NCI-H2029 treated with DMSO at 0.1 percent for 48 hours (cell line): ENCODE results near the gene COMMD1.
"Not testable (repeated sequence)": the region's sequence is repeated elsewhere in the genome, so short reads cannot be mapped to it uniquely, and the experiment has no call there.

ENCODE experiments used
- DNase-seq: peaks from one replicate; lab custom pipeline; 2025; lab: John Stamatoyannopoulos, UW

Gene COMMD1

GRCh38 chr2:62030902-62031301 is 125.4 kb downstream of the COMMD1 start:
- DNase-seq, result no peak

GRCh38 chr2:62032096-62032495 is 126.6 kb downstream of the COMMD1 start:
- no peak for DNase-seq

- no peak for DNase-seq
These were observed 129.2 kb downstream of the COMMD1 start for GRCh38 chr2:62034715-62035114.

GRCh38 chr2:62036229-62036628 is 130.8 kb downstream of the COMMD1 start:
- no peak for DNase-seq

- no peak for DNase-seq
These were observed 131.3 kb downstream of the COMMD1 start for GRCh38 chr2:62036761-62037250.

GRCh38 chr2:62038975-62039771 is 133.7 kb downstream of the COMMD1 start:
- DNase-seq, result no peak

GRCh38 chr2:62040926-62041325 is 135.5 kb downstream of the COMMD1 start:
- no peak for DNase-seq

GRCh38 chr2:62041701-62042385 is 136.4 kb downstream of the COMMD1 start:
- not testable (repeated sequence) for DNase-seq

GRCh38 chr2:62042400-62042799 is 136.9 kb downstream of the COMMD1 start:
- no peak for DNase-seq

GRCh38 chr2:62042944-62043343 is 137.5 kb downstream of the COMMD1 start:
- no peak for DNase-seq

- DNase-seq, result no peak
These were observed 139.6 kb downstream of the COMMD1 start for GRCh38 chr2:62045017-62045543.

GRCh38 chr2:62046141-62046540 is 140.7 kb downstream of the COMMD1 start:
- DNase-seq, result no peak

GRCh38 chr2:62050456-62051045 is 145.1 kb downstream of the COMMD1 start:
- no peak for DNase-seq

GRCh38 chr2:62054029-62054791 is 148.7 kb downstream of the COMMD1 start:
- no peak for DNase-seq

GRCh38 chr2:62054916-62055450 is 149.5 kb downstream of the COMMD1 start:
- DNase-seq, result no peak

- no peak for DNase-seq
These were observed 150.4 kb downstream of the COMMD1 start for GRCh38 chr2:62055724-62056336.

- no peak for DNase-seq
These were observed 150.9 kb downstream of the COMMD1 start for GRCh38 chr2:62056341-62056740.

- DNase-seq, result no peak
These were observed 159.8 kb downstream of the COMMD1 start for GRCh38 chr2:62065243-62065642.

GRCh38 chr2:62071126-62071598 is 165.7 kb downstream of the COMMD1 start:
- DNase-seq, result no peak

GRCh38 chr2:62071760-62072680 is 166.5 kb downstream of the COMMD1 start:
- no peak for DNase-seq
